ENCODE results near the gene TMEM47. TPM values are rescaled to one million over a fixed set of nuclear protein-coding genes. Genes with fewer than 3 reads are reported as not detected.

TMEM47 gene
- total RNA-seq, 1 donor from 2014 or later = 42.1 TPM

GRCh38 chrX:34585561-34585960 is 71.5 kb downstream of the TMEM47 start:
- DNase-seq (ENCODE audit: low read depth, low spot score) = peak; percentile 68

- DNase-seq (ENCODE audit: low read depth, low spot score) = no peak
Observed at GRCh38 chrX:34584781-34585180, 72.3 kb downstream of the TMEM47 start.

- no peak for DNase-seq (ENCODE audit: low read depth, low spot score)
Observed at GRCh38 chrX:34580069-34580468, 77.0 kb downstream of the TMEM47 start.

- no peak for DNase-seq (ENCODE audit: low read depth, low spot score)
Observed at GRCh38 chrX:34578237-34578636, 78.8 kb downstream of the TMEM47 start.

Data from pulmonary artery endothelial cell (primary cell).